ENCODE measurements around the gene MEGF10. TPM values are rescaled to one million over a fixed set of nuclear protein-coding genes. Genes with fewer than 3 reads are reported as not detected.

Gene MEGF10
- total RNA-seq, 1 donor from 2014 or later: 1.3 TPM

- Histone ChIP-seq H3K27me3 (ENCODE audit: control insufficient read depth, insufficient read depth, low read length) (no peaks in the 10 kb centered on the region), H3K4me3 (ENCODE audit: low read depth, low read length) (no peak overlapping the region), H3K36me3 (ENCODE audit: control insufficient read depth, insufficient read depth, low read length) (no peaks in the 10 kb centered on the region)
- DNase-seq (ENCODE audit: low read depth): no peak
- no peak for TF ChIP-seq CTCF (IDR thresholded peaks at IDR 0.05; ENCODE audit: insufficient read depth, low read length, poor library complexity, severe bottlenecking)
Observed at GRCh38 chr5:127358284-127358683, 67.7 kb downstream of the MEGF10 start.

GRCh38 chr5:127358740-127359139 is 68.1 kb downstream of the MEGF10 start:
- Histone ChIP-seq H3K36me3 (ENCODE audit: control insufficient read depth, insufficient read depth, low read length) (no peaks in the 10 kb centered on the region), H3K4me3 (ENCODE audit: low read depth, low read length) (no peak overlapping the region), H3K27me3 (ENCODE audit: control insufficient read depth, insufficient read depth, low read length) (no peaks in the 10 kb centered on the region)
- TF ChIP-seq CTCF (IDR thresholded peaks at IDR 0.05; ENCODE audit: insufficient read depth, low read length, poor library complexity, severe bottlenecking): no peak
- no peak for DNase-seq (ENCODE audit: low read depth)

- no peak for DNase-seq (ENCODE audit: low read depth)
- Histone ChIP-seq H3K4me3 (ENCODE audit: low read depth, low read length) (no peak overlapping the region), H3K36me3 (ENCODE audit: control insufficient read depth, insufficient read depth, low read length) (no peaks in the 10 kb centered on the region), H3K27me3 (ENCODE audit: control insufficient read depth, insufficient read depth, low read length) (no peaks in the 10 kb centered on the region)
- TF ChIP-seq CTCF (IDR thresholded peaks at IDR 0.05; ENCODE audit: insufficient read depth, low read length, poor library complexity, severe bottlenecking): no peak
Observed at GRCh38 chr5:127359502-127359901, 68.9 kb downstream of the MEGF10 start.

GRCh38 chr5:127363403-127363802 is 72.8 kb downstream of the MEGF10 start:
- DNase-seq (ENCODE audit: low read depth): no peak
- TF ChIP-seq CTCF (IDR thresholded peaks at IDR 0.05; ENCODE audit: insufficient read depth, low read length, poor library complexity, severe bottlenecking): no peak
- H3K4me3 ChIP-seq (ENCODE audit: low read depth, low read length): no peak overlapping the region
- no peaks in the 10 kb centered on the region for H3K36me3 ChIP-seq (ENCODE audit: control insufficient read depth, insufficient read depth, low read length)
- no peaks in the 10 kb centered on the region for H3K27me3 ChIP-seq (ENCODE audit: control insufficient read depth, insufficient read depth, low read length)

- Histone ChIP-seq H3K36me3 (ENCODE audit: control insufficient read depth, insufficient read depth, low read length) (no peaks in the 10 kb centered on the region), H3K27me3 (ENCODE audit: control insufficient read depth, insufficient read depth, low read length) (no peaks in the 10 kb centered on the region), H3K4me3 (ENCODE audit: low read depth, low read length) (no peak overlapping the region)
- no peak for DNase-seq (ENCODE audit: low read depth)
- no peak for TF ChIP-seq CTCF (IDR thresholded peaks at IDR 0.05; ENCODE audit: insufficient read depth, low read length, poor library complexity, severe bottlenecking)
Observed at GRCh38 chr5:127367029-127367428, 76.4 kb downstream of the MEGF10 start.

GRCh38 chr5:127367946-127368465 is 77.4 kb downstream of the MEGF10 start:
- Histone ChIP-seq H3K36me3 (ENCODE audit: control insufficient read depth, insufficient read depth, low read length) (no peaks in the 10 kb centered on the region), H3K4me3 (ENCODE audit: low read depth, low read length) (no peak overlapping the region), H3K27me3 (ENCODE audit: control insufficient read depth, insufficient read depth, low read length) (no peaks in the 10 kb centered on the region)
- no peak for DNase-seq (ENCODE audit: low read depth)
- TF ChIP-seq CTCF (IDR thresholded peaks at IDR 0.05; ENCODE audit: insufficient read depth, low read length, poor library complexity, severe bottlenecking): no peak

Data from kidney epithelial cell (primary cell).